HG02885 (cell line): Measurements from ENCODE around the gene AFMID.
"Not testable (repeated sequence)": the region's sequence is repeated elsewhere in the genome, so short reads cannot be mapped to it uniquely, and the experiment has no call there.

Source experiments
- ATAC-seq: cut with Tn5 transposase; IDR thresholded peaks from one replicate; pipeline ENCODE4 v1.9.1; 2021; ENCODE audit warnings: mild to moderate bottlenecking; ENCODE audit not compliant: unreplicated experiment, poor library complexity

AFMID gene

GRCh38 chr17:78151514-78152008 lies 35.6 kb upstream of the AFMID start:
- ATAC-seq = no peak

- peak; percentile 45 for ATAC-seq
These were observed 32.0 kb upstream of the AFMID start for GRCh38 chr17:78154903-78155811.

GRCh38 chr17:78159575-78160158 lies 27.5 kb upstream of the AFMID start:
- ATAC-seq = peak; percentile 50

- no peak for ATAC-seq
These were observed 23.0 kb upstream of the AFMID start for GRCh38 chr17:78163881-78164747.

GRCh38 chr17:78164748-78165607 lies 22.2 kb upstream of the AFMID start:
- ATAC-seq = no peak

GRCh38 chr17:78166416-78166815 lies 20.7 kb upstream of the AFMID start:
- ATAC-seq = no peak

GRCh38 chr17:78168242-78168902 lies 18.8 kb upstream of the AFMID start, which contains the start of gene SYNGR2:
TSS of gene SYNGR2 (plus strand) at chr17:78168581. CDS start at chr17:78168617, 36 bp downstream.
- peak; percentile 62 for ATAC-seq

GRCh38 chr17:78168903-78169793 lies 18.0 kb upstream of the AFMID start:
- no peak for ATAC-seq

- no peak for ATAC-seq
These were observed 16.2 kb upstream of the AFMID start for GRCh38 chr17:78170692-78171590.

- not testable (repeated sequence) for ATAC-seq
These were observed 15.4 kb upstream of the AFMID start for GRCh38 chr17:78171591-78172248.

GRCh38 chr17:78172249-78173051 lies 14.7 kb upstream of the AFMID start:
- ATAC-seq = no peak

- peak; percentile 29 for ATAC-seq
These were observed 14.0 kb upstream of the AFMID start for GRCh38 chr17:78173097-78173715.

- no peak for ATAC-seq
These were observed 12.8 kb upstream of the AFMID start for GRCh38 chr17:78174346-78174869.

- ATAC-seq = no peak
These were observed 12.1 kb upstream of the AFMID start for GRCh38 chr17:78174870-78175642.
